GM12878 (cell line): ENCODE measurements around the gene VCAM1.

Experiments
- CEBPB ChIP-seq, 2 experiments: fragments of 150-350 bp in 1 of 2; IDR thresholded peaks; 2 replicates each; pipeline ENCODE4 v1.6.1; 2012 to 2014; ENCODE audit warnings: low read depth in 2 of 2, low read length in 2 of 2, borderline replicate concordance in 1 of 2, inconsistent platforms in 1 of 2
- GABPA ChIP-seq: IDR thresholded peaks from 2 replicates; pipeline ENCODE4 v1.6.1; 2014; ENCODE audit warnings: antibody characterized with exemption, low read depth, mild to moderate bottlenecking, inconsistent platforms
- SMAD5 ChIP-seq: IDR thresholded peaks from 2 replicates; pipeline ENCODE4 v1.6.1; 2016; ENCODE audit warnings: antibody characterized with exemption, low read depth
- STAT3 ChIP-seq: IDR thresholded peaks from 2 replicates; pipeline ENCODE4 v1.6.1; 2011; ENCODE audit warnings: low read depth, low read length, improper control_type of control experiment
- TARDBP ChIP-seq: IDR thresholded peaks from 2 replicates; pipeline ENCODE4 v1.6.1; 2016; ENCODE audit warnings: borderline replicate concordance
- TF ChIP-seq, protein P1 (sequence below), 3 experiments: IDR thresholded peaks in 2 of 3; conservative IDR thresholded peaks in 1 of 3; 2 replicates each; pipeline ENCODE4 v1.5.1; 2011; ENCODE audit warnings: low read depth in 3 of 3, low read length in 3 of 3, mild to moderate bottlenecking in 3 of 3, control low read depth in 2 of 3, moderate library complexity in 2 of 3, inconsistent platforms in 1 of 3, mixed read lengths in 1 of 3; ENCODE audit not compliant: control insufficient read depth in 2 of 3, insufficient read depth in 1 of 3; ENCODE audit errors: extremely low read depth in 1 of 3
- TF ChIP-seq, protein P2 (sequence below): fragments of 450-650 bp; IDR thresholded peaks from 2 replicates; pipeline ENCODE4 v1.6.1; 2018; ENCODE audit warnings: mild to moderate bottlenecking, low read depth, moderate library complexity; ENCODE audit not compliant: partially characterized antibody

DNA sequence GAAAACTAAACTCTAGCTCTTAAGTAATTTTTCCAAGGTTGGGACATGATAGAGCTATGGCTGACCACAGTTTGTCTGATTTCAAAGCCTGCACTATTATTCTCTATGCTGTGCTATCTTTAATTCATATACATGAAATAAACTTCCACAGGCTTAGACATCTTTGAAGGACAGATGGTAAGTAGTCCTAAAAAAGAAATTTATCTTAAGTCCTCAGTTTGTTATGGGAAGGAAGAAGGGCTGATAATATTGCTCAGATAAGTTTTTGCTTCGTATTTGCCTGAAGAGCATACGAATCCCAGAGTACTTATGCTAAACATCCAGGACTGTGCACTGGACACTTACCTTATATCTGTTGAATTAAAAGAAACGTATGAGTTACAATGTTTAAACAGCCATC, 39.6 kb downstream of the VCAM1 start:
- TF ChIP-seq SMAD5 (no peak), CEBPB (IDR thresholded peaks at IDR 0.05; ENCODE audit: borderline replicate concordance in 1 of 2, low read depth in 2 of 2, low read length in 2 of 2) (no peak), STAT3 (no peak), TARDBP (no peak), GABPA (no peak)
- TF ChIP-seq, protein P1, sequence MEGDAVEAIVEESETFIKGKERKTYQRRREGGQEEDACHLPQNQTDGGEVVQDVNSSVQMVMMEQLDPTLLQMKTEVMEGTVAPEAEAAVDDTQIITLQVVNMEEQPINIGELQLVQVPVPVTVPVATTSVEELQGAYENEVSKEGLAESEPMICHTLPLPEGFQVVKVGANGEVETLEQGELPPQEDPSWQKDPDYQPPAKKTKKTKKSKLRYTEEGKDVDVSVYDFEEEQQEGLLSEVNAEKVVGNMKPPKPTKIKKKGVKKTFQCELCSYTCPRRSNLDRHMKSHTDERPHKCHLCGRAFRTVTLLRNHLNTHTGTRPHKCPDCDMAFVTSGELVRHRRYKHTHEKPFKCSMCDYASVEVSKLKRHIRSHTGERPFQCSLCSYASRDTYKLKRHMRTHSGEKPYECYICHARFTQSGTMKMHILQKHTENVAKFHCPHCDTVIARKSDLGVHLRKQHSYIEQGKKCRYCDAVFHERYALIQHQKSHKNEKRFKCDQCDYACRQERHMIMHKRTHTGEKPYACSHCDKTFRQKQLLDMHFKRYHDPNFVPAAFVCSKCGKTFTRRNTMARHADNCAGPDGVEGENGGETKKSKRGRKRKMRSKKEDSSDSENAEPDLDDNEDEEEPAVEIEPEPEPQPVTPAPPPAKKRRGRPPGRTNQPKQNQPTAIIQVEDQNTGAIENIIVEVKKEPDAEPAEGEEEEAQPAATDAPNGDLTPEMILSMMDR (IDR thresholded peaks at IDR 0.05 in 2 of 3, conservative IDR thresholded peaks at IDR 0.05 in 1 of 3; ENCODE audit: control insufficient read depth in 2 of 3, extremely low read depth in 1 of 3, insufficient read depth in 1 of 3, low read depth in 3 of 3, low read length in 3 of 3): no peak
- TF ChIP-seq, protein P2, sequence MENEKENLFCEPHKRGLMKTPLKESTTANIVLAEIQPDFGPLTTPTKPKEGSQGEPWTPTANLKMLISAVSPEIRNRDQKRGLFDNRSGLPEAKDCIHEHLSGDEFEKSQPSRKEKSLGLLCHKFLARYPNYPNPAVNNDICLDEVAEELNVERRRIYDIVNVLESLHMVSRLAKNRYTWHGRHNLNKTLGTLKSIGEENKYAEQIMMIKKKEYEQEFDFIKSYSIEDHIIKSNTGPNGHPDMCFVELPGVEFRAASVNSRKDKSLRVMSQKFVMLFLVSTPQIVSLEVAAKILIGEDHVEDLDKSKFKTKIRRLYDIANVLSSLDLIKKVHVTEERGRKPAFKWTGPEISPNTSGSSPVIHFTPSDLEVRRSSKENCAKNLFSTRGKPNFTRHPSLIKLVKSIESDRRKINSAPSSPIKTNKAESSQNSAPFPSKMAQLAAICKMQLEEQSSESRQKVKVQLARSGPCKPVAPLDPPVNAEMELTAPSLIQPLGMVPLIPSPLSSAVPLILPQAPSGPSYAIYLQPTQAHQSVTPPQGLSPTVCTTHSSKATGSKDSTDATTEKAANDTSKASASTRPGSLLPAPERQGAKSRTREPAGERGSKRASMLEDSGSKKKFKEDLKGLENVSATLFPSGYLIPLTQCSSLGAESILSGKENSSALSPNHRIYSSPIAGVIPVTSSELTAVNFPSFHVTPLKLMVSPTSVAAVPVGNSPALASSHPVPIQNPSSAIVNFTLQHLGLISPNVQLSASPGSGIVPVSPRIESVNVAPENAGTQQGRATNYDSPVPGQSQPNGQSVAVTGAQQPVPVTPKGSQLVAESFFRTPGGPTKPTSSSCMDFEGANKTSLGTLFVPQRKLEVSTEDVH: no peak
